Measurements from ENCODE around the gene LAPTM4A.
A peak's percentile ranks its signal among the peaks of the same experiment; 100 is the strongest.
"Not testable (repeated sequence)": the region's sequence is repeated elsewhere in the genome, so short reads cannot be mapped to it uniquely, and the experiment has no call there.

The LAPTM4A gene

DNA sequence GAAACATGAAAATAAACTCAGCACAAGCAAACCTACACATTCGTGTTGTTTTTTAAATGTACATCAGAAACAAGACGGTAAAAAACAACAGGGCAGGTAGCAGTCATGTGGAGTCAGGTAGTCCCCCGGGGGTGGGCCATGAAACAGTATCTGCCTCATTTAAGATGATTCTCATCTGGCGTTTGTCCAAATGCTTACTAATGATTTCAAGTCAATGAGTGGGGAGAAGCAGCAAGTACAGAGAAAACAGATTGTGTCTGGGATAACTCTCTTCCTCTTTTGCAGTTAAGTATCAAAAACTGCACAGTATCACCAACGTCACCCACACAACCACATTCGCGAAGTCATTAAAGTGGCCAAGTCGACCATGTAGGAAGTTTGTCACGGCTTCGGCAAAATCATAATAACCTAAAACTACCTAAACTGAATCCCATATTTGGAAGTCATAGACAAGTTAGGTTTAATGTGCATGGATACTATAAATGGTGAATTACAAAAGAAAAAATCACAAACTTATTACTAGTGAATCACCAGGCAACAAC is 1.3 kb downstream of the LAPTM4A start:
- peak; percentile 38 for DNase-seq

DNA sequence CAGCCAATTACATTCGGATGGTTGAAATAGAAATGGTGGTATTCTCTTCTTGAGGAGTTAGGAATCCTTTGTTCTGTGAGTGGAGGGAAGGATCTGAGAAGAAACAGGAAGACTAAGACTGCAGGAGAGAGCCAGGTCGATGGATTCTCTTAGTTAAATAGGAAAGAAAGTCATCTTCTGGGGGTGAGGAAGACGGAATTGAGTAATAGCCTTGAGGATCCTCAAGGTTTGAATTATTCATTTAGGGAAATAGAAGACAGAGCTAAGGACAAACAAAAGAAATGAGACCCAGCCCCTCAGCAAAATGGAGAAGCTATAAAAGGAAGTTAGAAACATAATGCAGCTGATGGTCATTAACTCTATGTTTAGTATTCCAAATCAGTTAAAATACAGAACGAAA is 1.8 kb downstream of the LAPTM4A start:
- DNase-seq = no peak

DNA sequence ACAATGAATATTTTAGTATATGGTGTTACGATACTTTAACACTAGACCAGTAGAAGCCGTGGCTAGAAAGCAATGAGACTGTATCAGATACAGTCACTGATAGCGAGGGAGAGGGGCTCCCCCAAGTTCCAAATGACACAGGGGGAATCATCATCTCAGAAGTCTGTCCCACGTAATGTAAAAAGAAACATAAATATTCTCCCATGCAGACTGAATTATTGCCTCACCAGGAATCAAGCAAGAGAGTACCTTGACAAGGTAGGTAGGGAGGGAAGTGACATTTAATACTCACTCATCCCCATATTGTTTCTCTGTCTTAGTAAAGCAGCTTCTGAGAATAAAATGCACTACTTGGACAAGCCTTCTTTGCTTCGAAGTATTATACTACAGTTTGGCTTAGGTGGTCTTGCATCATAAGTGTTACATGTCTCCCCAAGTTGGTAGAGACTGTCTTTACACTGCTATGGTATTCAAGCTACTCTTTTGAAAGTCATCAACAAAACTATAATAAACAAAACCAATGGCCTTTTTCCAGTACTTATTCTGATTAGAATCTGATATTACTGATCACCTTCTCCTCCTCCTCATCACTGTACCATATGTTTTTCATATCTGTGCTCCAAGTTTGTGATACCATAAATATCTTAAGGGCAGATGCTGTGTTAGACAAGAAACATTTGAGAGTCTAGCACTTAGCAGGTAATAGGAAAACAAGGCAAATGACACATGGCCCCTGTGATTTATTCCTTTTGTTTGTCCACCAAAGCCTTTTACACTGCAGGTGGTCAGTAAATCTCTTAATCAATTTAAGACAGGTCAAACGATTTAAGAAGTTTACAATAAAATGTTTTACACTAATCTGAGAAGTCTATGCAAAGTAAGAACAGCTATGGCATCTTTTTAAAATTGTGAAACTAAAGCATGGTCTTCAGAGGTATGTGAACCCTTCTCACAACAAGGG is 2.7 kb downstream of the LAPTM4A start:
- no peak for DNase-seq

DNA sequence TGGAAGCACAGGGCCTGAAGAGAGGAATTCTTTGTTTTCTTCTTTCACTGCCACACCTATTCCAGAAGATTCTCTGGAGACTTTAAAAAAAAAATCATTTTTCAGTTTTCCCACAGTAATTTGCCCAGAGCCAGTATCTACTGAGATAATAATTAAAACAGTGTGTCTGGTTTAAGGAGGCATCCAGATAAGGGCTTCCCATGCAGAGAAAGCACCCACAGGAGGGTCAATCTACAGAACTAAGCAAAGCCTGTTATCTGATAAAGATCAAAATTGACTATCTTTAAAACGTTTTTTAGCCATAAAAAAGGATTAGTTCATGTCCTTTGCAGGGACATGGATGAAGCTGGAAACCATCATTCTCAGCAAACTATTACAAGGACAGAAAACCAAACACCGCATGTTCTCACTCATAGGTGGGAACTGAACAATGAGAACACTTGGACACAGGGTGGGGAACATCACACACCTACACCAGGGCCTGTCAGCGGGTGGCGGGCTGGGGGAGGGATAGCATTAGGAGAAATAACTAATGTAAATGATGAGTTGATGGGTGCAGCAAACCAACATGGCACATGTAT is 5.6 kb downstream of the LAPTM4A start:
- not testable (repeated sequence) for DNase-seq

DNA sequence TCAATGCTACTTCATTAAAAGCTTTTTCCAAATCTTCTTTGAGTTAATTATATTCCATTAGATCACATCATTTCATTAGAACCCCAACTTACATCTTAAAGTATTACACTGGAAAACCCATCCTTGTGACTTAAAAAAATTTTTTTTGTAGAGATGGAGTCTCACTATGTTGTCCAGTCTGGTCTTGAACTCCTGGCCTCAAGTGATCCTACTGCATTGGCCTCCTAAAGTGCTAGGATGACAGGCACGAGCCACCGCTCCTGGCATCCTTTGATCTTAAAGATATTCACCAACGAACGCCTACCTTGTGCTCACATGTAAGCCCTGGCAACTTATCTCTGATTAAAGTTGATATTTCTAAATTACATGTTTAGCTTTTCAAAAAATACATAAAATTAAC is 6.7 kb downstream of the LAPTM4A start:
- DNase-seq = no peak

DNA sequence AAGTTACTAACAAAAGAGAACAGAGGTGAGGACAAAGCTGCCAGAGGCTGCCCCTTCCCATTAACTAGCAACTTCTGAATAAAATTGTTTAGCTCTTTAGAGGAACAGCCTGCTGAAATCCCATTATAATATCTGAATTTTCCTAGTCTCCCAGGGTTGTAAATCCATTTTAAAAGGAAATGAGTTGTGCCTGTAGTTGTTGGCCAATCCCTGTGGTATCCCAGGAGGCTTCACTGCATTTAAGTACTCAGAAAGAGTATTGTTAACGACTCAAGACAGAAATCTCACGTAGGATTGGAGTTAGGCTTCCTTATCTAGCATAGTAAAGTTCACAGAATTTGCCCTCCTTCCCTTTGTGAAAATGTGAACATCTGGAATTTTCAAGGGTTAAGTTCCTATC is 8.9 kb downstream of the LAPTM4A start:
- no peak for DNase-seq

DNA sequence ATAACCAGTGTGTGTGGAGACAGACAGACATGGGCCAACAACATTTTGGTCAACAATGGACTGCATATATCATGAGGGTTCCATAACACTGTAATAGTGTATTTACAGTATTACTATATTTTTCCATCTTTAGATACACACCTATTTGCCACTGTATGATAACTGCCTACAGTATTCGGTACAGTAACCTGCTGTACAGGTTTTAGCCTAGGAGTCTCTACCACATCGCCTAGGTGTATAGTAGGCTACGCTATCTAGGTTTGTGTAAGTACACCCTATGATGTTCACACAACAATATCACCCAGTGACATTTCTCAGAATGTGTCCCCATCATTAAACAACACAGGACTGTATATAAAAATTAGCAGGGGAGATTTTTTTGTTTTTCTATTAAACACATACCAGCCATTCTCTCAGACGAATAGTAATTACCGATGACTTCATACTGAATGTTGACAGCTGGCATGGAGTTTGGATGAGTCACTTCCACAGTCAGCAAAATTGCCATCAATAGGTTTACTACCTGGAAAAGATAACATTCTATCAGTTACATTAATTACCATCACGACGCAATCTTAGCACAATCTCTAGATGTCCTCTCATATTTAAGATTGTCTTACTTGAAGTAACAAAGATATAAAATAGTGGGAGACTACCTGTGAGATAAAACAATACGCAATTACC is 10.8 kb downstream of the LAPTM4A start:
- DNase-seq = no peak

DNA sequence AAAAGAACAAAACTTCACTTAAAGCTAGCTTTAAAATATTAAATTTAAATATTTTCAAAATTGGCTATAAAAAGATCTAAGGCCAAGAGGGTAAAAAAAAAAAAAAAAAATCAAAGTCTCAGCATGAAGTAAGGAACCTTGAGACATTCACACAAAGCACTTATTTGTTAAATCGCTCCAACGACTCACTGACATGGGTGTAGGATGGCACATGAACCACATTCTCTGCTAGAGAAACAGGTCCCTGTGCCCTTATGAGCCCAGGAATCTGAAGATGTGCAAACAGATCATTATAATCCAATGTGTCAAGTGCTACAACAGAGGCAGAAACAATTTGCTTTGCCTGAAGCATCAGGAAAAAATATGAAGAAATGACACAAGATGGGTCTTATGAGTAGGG is 13.8 kb downstream of the LAPTM4A start:
- no peak for DNase-seq

DNA sequence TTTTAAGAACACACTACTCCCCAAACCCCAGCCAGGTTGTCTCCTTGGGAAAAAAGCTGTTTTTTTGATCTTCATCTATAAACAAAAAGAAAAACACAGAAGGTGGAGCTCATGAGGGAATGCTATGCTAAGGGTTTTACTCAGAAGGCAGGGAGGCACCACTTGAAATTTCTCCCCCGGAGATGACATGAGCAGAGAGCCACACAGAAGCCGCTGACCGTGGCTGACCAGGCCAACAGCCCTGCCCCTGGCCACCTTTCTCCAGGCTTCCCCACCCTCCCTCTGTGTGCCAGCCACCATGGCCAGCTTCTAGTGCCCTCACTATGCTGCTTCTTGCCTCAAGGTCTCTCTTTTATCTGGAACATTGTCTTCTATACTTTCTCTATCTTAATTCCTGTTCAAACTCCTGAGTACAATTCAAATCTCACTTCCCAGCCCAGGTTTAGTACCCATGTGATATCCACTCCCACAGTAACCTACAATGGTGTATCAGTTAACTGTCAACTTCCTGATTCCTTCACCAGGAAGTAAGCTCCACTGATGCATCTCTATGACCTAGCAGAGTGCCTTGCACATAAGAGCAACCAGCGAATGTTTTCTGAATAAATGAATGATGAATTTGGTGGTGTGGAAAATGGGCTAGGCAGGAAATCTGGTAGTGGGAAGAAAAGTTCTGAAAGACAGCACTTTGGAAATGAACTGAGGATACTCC is 15.3 kb downstream of the LAPTM4A start:
- DNase-seq = no peak

DNA sequence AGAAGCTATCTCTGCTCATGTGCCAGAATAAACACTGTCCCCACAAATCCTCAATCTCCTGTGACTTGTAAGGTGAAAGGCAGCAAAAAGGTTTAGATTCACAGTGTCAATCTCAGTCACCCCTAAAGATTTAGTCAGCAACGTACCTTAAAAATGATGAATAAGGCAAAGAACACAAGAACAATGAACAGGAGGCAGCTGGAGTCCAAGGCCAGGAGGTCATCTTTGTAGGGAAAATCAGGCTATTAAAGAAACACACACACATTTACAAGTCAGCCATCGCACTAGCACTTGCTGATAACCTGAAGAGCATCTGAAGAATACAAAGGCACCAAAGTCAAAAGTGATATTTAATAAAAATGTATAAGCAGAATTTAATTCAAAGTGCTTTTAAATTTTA is 16.6 kb downstream of the LAPTM4A start:
- no peak for DNase-seq

DNA sequence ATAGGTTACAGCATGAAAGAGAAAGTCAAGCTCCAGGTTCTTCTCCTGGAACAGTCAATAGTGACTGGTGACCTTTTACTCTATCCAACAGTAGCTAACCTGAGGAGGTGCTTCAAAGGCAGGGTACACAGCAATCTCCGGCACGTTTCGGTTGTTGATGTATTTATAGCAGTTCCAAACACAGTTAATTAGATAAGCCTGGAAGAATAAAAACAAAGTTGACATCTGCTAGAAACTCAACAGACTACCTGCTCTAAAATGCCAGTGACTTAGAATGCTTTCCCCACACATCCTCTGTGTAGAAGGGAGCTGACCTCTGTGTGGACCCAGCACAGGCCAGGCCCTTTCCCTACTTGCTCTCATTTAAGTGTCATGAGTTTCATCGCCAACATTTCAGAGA is 17.2 kb downstream of the LAPTM4A start:
- DNase-seq = no peak

DNA sequence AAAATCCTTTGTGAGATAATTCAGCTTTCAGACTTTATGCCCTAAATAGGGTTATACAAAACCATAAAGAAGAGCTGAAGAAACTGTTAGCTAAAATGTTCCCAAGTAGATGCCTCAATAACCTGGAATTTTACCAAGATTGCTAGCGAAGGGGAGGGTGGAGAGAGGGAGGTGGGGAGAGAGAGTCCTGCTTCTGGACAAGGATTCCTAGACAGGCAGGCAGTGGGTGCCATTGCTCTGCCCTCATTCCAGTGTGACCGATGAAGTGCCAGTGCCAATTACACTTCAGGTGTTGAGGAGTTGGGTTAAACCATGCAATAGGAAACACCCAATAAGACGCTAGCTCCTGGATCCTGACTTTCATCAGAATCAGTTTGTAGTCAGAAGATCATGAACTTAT is 18.1 kb downstream of the LAPTM4A start:
- no peak for DNase-seq

DNA sequence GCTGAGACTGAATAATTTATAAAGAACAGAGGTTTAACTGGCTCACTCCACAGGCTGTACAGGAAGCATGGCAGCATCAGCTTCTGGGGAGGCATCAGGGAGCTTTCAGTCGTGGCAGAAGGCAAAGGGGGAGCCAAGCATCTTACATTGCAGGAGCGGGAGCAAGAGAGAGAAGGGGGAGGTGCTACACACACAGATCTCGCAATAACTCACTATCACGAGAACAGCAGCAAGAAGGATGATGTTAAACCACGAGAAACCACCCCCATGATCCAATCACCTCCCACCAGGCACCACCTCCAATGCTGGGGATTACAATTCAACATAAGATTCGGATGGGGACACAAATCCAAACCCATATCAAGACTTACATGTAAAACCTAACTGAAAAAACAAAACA is 21.2 kb downstream of the LAPTM4A start:
- no peak for DNase-seq

DNA sequence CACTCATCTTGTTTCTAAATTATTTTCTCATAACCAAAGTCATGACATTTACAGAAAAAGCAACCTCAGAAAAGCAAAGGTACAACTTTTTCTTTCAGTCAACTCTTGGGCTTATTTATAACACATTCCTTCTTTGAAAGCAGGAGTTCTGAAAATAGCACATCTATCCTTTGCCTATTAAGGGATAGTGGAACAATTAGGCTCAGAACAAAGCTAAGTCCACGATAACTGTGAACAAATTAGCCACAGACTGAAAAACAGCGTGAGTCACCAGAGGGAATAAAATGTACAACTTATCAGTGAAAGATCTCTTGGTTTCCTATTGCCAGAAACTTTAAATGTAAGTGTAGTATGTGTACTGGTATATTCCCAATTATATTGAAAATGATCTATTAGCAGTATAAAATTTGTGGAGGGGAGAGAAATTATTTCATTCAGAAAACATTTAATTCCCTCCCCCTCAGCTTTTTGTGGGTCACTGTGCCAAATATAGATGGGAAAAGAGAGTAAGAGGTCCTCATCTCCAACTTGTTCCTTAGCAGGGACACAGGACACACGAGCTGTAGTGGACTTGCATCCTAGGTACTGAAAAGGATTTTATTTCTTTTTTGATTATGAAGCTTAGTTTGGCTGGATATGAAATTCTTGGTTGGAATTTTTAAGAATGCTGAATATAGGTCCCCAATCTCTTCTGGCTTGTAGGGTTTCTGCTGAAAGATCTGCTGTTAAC is 23.6 kb downstream of the LAPTM4A start:
- no peak for DNase-seq

DNA sequence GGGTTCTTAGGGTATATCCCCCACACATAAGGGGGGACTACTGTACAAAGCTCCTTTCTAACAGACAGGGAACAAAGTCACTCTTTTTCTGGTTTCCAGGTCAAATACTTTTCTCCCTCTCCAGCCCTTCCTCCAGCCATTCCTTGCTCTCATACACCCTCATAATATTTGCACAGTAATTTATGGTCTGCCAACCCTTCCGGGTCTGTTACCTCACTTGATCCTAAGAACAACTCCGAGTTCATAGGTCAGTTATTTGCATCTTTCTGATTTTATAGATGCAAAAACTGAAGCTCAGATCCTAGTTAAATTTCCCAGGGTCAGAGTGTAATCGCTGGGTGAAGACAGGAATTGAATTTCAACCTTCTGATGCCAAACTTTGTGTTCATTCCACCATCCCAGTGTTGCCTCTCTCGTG is 24.2 kb downstream of the LAPTM4A start:
- DNase-seq = no peak

DNA sequence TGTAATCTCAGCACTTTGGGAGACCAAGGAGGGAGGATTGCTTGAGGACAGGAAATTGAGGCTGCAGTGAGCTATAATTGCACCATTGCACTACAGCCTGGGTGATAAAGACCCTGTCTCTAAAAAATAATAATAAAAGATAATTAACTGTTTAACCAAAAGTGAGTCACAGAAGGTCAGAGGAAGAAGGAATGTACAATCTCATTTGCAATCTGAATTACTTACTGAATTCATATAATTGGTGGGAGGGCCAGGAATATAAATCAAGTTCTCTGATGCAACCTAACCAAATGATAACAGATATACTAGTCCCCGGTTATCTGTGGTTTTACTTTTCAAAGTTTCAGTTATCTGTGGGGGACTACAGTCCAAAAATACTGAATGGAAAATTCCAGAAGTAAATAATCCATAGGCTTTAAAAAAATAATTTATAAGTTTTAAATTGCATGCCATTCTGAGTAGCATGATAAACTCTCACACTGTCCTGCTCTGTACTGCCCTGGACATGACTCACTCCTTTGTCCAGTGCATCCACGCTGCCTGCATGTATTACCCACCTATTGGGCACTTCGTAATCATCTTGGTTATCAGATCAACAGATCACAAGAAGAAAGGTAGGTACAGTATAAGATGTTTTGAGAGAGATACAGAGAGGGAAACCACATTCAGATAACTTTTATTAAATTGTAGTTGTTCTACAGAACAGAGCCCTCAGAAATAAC is 26.2 kb downstream of the LAPTM4A start:
- no peak for DNase-seq

DNA sequence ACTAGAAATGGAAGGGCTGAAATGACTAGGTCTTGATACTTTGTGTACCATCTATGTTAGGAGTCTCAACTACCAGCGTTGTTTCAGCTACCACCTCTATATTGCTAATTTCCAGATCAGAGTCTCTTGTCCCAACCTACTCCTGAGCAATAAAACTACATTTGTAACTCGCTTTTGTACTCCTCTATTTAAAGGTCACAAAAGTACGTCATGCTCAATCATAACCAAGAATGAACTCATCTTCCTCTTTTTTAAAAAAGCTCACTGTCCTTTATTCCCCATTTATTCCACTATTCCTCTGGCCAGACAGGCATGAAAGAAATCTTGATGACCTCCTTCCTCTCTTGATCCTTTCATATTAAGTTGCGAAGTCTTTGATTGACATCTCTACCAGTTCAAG is 27.7 kb downstream of the LAPTM4A start:
- DNase-seq = no peak

DNA sequence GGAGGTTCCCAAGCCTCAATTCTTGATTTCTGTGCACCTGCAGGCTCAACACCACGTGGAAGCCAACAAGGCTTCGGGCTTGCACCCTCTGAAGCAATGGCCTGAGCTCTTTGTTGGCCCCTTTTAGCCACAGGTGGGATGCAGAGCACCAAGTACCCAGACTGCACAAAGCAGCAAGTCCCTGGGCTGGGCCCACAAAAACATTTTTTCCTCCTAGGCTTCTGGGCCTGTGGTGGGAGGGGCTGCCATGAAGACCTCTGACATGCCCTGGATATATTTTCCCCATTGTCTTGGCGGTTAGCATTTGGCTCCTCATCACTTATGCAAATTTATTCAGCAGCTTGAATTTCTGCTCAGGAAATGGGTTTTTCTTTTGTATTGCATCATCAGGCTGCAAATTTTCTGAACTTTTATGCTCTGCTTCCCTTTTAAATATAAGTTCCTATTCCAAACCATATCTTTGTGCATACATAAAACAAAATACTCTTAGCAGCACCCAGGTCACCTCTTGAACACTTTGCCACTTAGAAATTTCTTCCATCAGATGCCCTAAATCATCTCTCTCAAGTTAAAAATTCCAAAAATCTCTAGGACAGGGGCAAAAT is 29.9 kb downstream of the LAPTM4A start:
- no peak for DNase-seq

DNA sequence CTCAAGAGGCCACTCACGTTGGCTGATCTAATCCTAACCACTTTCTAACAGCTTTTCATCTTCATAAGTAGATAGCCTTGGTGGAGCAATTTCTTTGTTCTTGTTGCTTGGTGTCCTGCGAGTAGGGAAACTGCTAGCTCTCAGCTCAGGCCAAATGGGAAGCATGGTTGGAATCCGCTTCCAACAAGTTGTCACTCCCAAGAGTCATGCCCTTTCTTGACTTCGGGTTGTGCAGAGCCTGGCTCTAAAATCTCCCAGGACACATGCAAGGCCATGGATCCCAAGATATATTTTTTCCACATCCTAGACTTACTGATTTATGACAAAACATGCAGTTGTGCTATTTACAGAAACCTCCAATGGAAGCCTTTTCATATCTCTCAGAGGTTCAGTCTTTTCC is 31.7 kb downstream of the LAPTM4A start:
- no peak for DNase-seq

DNA sequence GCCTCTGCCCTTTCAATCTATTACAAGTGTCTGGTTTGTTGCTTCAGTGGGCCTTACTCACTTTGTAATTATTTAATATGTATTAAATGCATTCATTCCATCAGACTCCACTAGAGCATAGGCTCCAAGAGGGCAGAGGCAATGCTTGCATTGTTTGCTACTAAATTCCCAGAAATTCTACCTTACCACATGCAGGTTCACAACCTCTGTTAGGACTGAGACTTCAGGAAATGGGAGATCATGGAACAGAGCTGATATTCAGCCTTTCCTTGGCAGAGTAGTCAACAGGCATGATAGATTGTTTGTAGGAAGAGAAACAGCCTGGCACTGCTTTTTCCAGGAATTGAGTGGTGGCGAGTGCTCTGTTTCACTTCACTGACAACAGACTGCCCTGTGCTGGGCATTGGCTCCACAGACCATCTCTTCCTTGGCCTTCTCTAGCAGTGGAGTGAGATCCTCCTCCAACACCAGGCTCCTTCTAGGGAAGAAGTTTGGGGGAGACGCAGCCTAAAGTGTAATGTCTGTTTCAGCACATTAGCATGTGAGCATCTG is 32.8 kb downstream of the LAPTM4A start:
- no peak for DNase-seq

DNA sequence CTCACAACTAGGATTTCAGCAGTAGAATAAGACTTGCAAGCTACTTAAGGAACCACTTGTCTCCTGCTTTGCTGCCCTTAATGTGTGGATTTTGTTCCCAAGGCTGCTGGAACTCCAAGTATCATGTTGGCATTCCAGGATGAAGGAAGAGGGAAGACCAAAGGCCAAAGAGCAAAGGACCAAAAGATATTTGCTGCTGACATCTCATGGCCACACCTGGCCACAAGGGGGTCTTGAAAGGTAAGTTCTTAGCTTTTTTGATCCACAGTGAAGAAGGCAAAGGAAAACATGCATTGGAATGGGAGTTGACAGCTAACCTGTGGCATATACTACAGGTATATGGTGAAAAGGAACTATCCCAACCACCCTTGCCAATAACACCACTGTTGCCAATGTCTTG is 35.1 kb downstream of the LAPTM4A start:
- no peak for DNase-seq
